Kidney (tissue), 14 donors: ENCODE data around the gene TEAD1. TPM values are rescaled to one million over a fixed set of nuclear protein-coding genes. Genes with fewer than 3 reads are reported as not detected.

Experiments
- DNase-seq, 5 donors: peaks; one replicate each; pipeline ENCODE4 v3.0.0-alpha.2; 2013 to 2020
- FAIRE-seq: peaks from 2 replicates; lab custom pipeline; 2012; peaks lifted over from hg19 to GRCh38; lab: Jason Lieb, UNC
- H3K27ac ChIP-seq, 2 donors: one replicate each; pipeline ENCODE4 v1.7.0; 2013; ENCODE audit warnings: low read depth in 2 of 2, low read length in 2 of 2, inconsistent platforms in 1 of 2
- H3K27me3 ChIP-seq: one replicate; pipeline ENCODE4 v1.7.1; 2013; ENCODE audit warnings: low read length, inconsistent platforms; ENCODE audit not compliant: control insufficient read depth, insufficient read depth
- H3K36me3 ChIP-seq, 3 donors: one replicate each; pipeline versions ENCODE4 v1.7.0 to v1.7.1; 2013; ENCODE audit warnings: low read length in 3 of 3, control low read depth in 1 of 3, inconsistent platforms in 1 of 3; ENCODE audit not compliant: insufficient read depth in 3 of 3, control insufficient read depth in 2 of 3
- H3K4me1 ChIP-seq, 3 donors: one replicate each; pipeline versions ENCODE4 v1.7.0 to v1.7.1; 2013; ENCODE audit warnings: low read length in 3 of 3, inconsistent platforms in 1 of 3, low read depth in 1 of 3; ENCODE audit not compliant: control insufficient read depth in 2 of 3, insufficient read depth in 2 of 3
- H3K4me3 ChIP-seq, 3 donors: one replicate each; pipeline versions ENCODE4 v1.7.0 to v1.8.1; 2013; ENCODE audit warnings: low read length in 3 of 3, control low read depth in 1 of 3, inconsistent platforms in 1 of 3
- H3K9ac ChIP-seq, 3 donors: one replicate each; pipeline versions ENCODE4 v1.7.0 to v1.7.1; 2013; ENCODE audit warnings: low read length in 3 of 3, control low read depth in 1 of 3, inconsistent platforms in 1 of 3
- H3K9me3 ChIP-seq, 3 donors: one replicate each; pipeline versions ENCODE4 v1.7.0 to v1.7.1; 2013; ENCODE audit warnings: low read length in 3 of 3, control low read depth in 1 of 3, inconsistent platforms in 1 of 3; ENCODE audit not compliant: control insufficient read depth in 2 of 3, insufficient read depth in 1 of 3
- intact Hi-C: fragments of 100-400 bp; cut with DNase I; formaldehyde crosslinking; loops from one replicate; pipeline ENCODE4 v1.11.1; 2022
- polyA plus RNA-seq: library from polyadenylated mRNA; stranded (reverse); fragments of 350-450 nt; fragmentation: Illumina TruSeq; extraction: RNeasy Lipid Tissue Mini Kit (QIAGEN cat#74804); gene quantifications from one replicate; pipeline ENCODE4 v1.2.3, GENCODE V29; 2014; ENCODE audit warnings: low read depth, low replicate concordance; ENCODE audit not compliant: insufficient read depth
- total RNA-seq: library from RNA; stranded (reverse); fragmentation: NEBNext Ultra II Directional; extraction: Animal tissue kit (Norgen Biotek cat#: 25700); gene quantifications from one replicate; pipeline ENCODE4 v1.2.1, GENCODE V29; 2021
- TF ChIP-seq, protein P1 (sequence below): IDR thresholded peaks from 3 replicates; pipeline ENCODE4 v1.5.1; 2012; ENCODE audit warnings: mild to moderate bottlenecking, moderate library complexity, borderline replicate concordance; ENCODE audit not compliant: insufficient read depth; ENCODE audit errors: extremely low read depth
- donor health status: control.
- donor health status: control.
- donor health status: control.
- donor health status: control.
- donor health status: control.
- donor health status: DM: yes; HTN: yes; CAD: no.
- donor health status: Normal renal cell carcinoma (clear cell type).

The TEAD1 gene
- total and polyA plus RNA-seq, 2 donors from 2014 or later = 7.6 to 77.2 TPM

- TF ChIP-seq, protein P1, sequence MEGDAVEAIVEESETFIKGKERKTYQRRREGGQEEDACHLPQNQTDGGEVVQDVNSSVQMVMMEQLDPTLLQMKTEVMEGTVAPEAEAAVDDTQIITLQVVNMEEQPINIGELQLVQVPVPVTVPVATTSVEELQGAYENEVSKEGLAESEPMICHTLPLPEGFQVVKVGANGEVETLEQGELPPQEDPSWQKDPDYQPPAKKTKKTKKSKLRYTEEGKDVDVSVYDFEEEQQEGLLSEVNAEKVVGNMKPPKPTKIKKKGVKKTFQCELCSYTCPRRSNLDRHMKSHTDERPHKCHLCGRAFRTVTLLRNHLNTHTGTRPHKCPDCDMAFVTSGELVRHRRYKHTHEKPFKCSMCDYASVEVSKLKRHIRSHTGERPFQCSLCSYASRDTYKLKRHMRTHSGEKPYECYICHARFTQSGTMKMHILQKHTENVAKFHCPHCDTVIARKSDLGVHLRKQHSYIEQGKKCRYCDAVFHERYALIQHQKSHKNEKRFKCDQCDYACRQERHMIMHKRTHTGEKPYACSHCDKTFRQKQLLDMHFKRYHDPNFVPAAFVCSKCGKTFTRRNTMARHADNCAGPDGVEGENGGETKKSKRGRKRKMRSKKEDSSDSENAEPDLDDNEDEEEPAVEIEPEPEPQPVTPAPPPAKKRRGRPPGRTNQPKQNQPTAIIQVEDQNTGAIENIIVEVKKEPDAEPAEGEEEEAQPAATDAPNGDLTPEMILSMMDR = no peak
- H3K27ac ChIP-seq = peak overlapping the region; percentile 84 to 90
- intact Hi-C loops = no loop called here
- H3K9me3 ChIP-seq = no peaks in the 10 kb centered on the region
- H3K27me3 ChIP-seq = no peaks in the 10 kb centered on the region
- DNase-seq = no peak
- FAIRE-seq = no peak
- H3K4me3 ChIP-seq = peak overlapping the region in 1 of 3 donors; percentile 22
- H3K4me1 ChIP-seq = peaks cover 24 to 73% (median 43%) of the 10 kb centered on the region in 3 donors
- H3K9ac ChIP-seq = peak overlapping the region in 2 of 3 donors; percentile 25 to 30
- no peaks in the 10 kb centered on the region for H3K36me3 ChIP-seq
Observed at GRCh38 chr11:12694183-12694531, 19.9 kb downstream of the TEAD1 start.

GRCh38 chr11:12695221-12695794 lies 21.1 kb downstream of the TEAD1 start:
- Histone ChIP-seq H3K27ac (peak overlapping the region; percentile 82 to 90), H3K9me3 (no peaks in the 10 kb centered on the region), H3K4me1 (peaks cover 24 to 66% (median 41%) of the 10 kb centered on the region in 3 donors), H3K36me3 (no peaks in the 10 kb centered on the region), H3K4me3 (no peak overlapping the region), H3K9ac (no peak overlapping the region), H3K27me3 (no peaks in the 10 kb centered on the region)
- FAIRE-seq (no peak), DNase-seq (no peak)
- TF ChIP-seq, protein P1 = no peak
- intact Hi-C loops = no loop called here

DNA sequence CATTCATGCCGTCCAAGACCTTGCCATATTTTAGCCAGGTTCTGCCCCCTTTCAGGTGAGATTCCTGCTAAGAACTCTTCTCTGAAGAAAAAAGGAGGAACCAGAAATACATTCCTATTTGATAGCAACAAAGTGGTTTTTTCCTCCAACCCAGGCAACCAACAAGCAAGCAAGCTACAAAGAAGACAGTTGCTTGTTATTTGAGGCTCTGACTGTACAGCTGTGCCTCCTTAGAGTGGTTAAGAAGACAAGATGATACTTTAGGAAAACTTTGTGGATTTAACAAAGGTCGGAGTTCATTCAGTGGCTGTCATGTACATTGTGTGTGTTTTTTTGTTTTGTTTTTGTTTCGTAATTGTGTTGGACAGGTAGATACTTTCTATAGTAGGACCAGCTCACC lies 21.7 kb downstream of the TEAD1 start:
- Histone ChIP-seq H3K9me3 (no peaks in the 10 kb centered on the region), H3K27ac (peak overlapping the region; percentile 5 to 78), H3K4me1 (peaks cover 24 to 60% (median 41%) of the 10 kb centered on the region in 3 donors), H3K4me3 (no peak overlapping the region), H3K9ac (no peak overlapping the region), H3K36me3 (no peaks in the 10 kb centered on the region), H3K27me3 (no peaks in the 10 kb centered on the region)
- TF ChIP-seq, protein P1 = no peak
- DNase-seq (peak in 1 of 5 donors; percentile 59), FAIRE-seq (no peak)
- intact Hi-C loops = no loop called here
